Uterus (tissue), 2 donors: Measurements from ENCODE around the gene CREG1.

Experiments used
- POLR2A ChIP-seq, 2 donors: fragments of 450-650 bp; IDR thresholded peaks; one replicate each; pipeline ENCODE4 v1.6.1; 2016; ENCODE audit warnings: antibody characterized with exemption in 2 of 2, mild to moderate bottlenecking in 1 of 2, moderate library complexity in 1 of 2
- TF ChIP-seq, protein P1 (sequence below), 4 experiments: fragments of 200-600 bp in 2 of 4; fragments of 450-650 bp in 2 of 4; sonication (generic) in 2 of 4; IDR thresholded peaks; one replicate each; pipeline ENCODE4 v1.5.1; 2016 to 2019; ENCODE audit warnings: antibody characterized with exemption in 4 of 4, mild to moderate bottlenecking in 2 of 4, moderate library complexity in 1 of 4

- TF ChIP-seq, protein P1, sequence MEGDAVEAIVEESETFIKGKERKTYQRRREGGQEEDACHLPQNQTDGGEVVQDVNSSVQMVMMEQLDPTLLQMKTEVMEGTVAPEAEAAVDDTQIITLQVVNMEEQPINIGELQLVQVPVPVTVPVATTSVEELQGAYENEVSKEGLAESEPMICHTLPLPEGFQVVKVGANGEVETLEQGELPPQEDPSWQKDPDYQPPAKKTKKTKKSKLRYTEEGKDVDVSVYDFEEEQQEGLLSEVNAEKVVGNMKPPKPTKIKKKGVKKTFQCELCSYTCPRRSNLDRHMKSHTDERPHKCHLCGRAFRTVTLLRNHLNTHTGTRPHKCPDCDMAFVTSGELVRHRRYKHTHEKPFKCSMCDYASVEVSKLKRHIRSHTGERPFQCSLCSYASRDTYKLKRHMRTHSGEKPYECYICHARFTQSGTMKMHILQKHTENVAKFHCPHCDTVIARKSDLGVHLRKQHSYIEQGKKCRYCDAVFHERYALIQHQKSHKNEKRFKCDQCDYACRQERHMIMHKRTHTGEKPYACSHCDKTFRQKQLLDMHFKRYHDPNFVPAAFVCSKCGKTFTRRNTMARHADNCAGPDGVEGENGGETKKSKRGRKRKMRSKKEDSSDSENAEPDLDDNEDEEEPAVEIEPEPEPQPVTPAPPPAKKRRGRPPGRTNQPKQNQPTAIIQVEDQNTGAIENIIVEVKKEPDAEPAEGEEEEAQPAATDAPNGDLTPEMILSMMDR (IDR thresholded peaks at IDR 0.05) = no peak
- no peak for TF ChIP-seq POLR2A (IDR thresholded peaks at IDR 0.05)
These were observed 6.6 kb downstream of the CREG1 start for GRCh38 chr1:167546935-167547334.
